OCI-LY7 (cell line): Measurements from ENCODE around the gene PRDM2. TPM values are rescaled to one million over a fixed set of nuclear protein-coding genes. Genes with fewer than 3 reads are reported as not detected.

Experiments
- BruUV-seq: library from RNA; stranded (reverse); fragments of 400-500 nt; replicated peaks from 2 replicates; lab custom pipeline; 2021; lab: Mats Ljungman, UMichigan
- CTCF ChIA-PET: fragments of 300-600 bp; sonication (Branson Sonifier 250); formaldehyde crosslinking; loops from one replicate; lab custom pipeline; 2022; ENCODE audit warnings: antibody characterized with exemption; ENCODE audit not compliant: unreplicated experiment; lab: Charles Lee
- POLR2A ChIA-PET: fragments of 300-600 bp; sonication (Branson Sonifier 250); formaldehyde crosslinking; loops from one replicate; lab custom pipeline; 2022; ENCODE audit warnings: antibody characterized with exemption; lab: Charles Lee
- DNase-seq: peaks from one replicate; pipeline ENCODE4 v3.0.0-alpha.2; 2015; ENCODE audit warnings: low spot score
- H2AFZ ChIP-seq: fragments of 200-600 bp; sonication (generic), shearing (Covaris generic); 2 replicates; pipeline ENCODE4 v1.6.1; 2014; ENCODE audit warnings: mild to moderate bottlenecking, antibody characterized with exemption, low read length, moderate library complexity
- H3K27ac ChIP-seq: fragments of 200-600 bp; sonication (generic); 2 replicates; pipeline ENCODE4 v1.5.1; 2014; ENCODE audit warnings: mixed run types, low read depth, mild to moderate bottlenecking, moderate library complexity, low read length, inconsistent platforms; ENCODE audit not compliant: poor library complexity, severe bottlenecking
- H3K36me3 ChIP-seq: fragments of 200-600 bp; sonication (generic); 2 replicates; pipeline ENCODE4 v1.6.1; 2014; ENCODE audit warnings: mild to moderate bottlenecking, antibody characterized with exemption, low read length, moderate library complexity, mixed read lengths; ENCODE audit not compliant: insufficient read depth
- H3K4me1 ChIP-seq: fragments of 200-600 bp; sonication (generic); 2 replicates; pipeline ENCODE4 v1.5.1; 2014; ENCODE audit warnings: mild to moderate bottlenecking, low read length; ENCODE audit not compliant: insufficient read depth, poor library complexity, severe bottlenecking
- H3K4me2 ChIP-seq: fragments of 200-600 bp; sonication (generic); 2 replicates; pipeline ENCODE4 v1.6.1; 2014; ENCODE audit warnings: mild to moderate bottlenecking, low read length
- H3K4me3 ChIP-seq: fragments of 200-600 bp; sonication (generic); 2 replicates; pipeline ENCODE4 v1.5.1; 2014; ENCODE audit warnings: mild to moderate bottlenecking, low read depth, low read length; ENCODE audit not compliant: poor library complexity, severe bottlenecking
- H3K79me2 ChIP-seq: fragments of 200-600 bp; sonication (generic); 2 replicates; pipeline ENCODE4 v1.6.1; 2016; ENCODE audit warnings: low read depth, mild to moderate bottlenecking, low read length, moderate library complexity, mixed read lengths; ENCODE audit not compliant: insufficient read depth
- H3K9me2 ChIP-seq: fragments of 200-600 bp; sonication (generic); 2 replicates; pipeline ENCODE4 v1.6.1; 2016; ENCODE audit warnings: mild to moderate bottlenecking, low read length, mixed read lengths; ENCODE audit not compliant: insufficient read depth
- H3K9me3 ChIP-seq: fragments of 200-600 bp; sonication (generic); 2 replicates; pipeline ENCODE4 v1.6.1; 2014; ENCODE audit warnings: mild to moderate bottlenecking, mixed run types, low read length, mixed read lengths
- H4K20me1 ChIP-seq: fragments of 200-600 bp; sonication (generic); 2 replicates; pipeline ENCODE4 v1.6.1; 2014; ENCODE audit warnings: mild to moderate bottlenecking, antibody characterized with exemption, low read length, moderate library complexity, mixed read lengths; ENCODE audit not compliant: insufficient read depth
- EZH2phosphoT487 ChIP-seq: fragments of 200-600 bp; sonication (generic); IDR thresholded peaks from 2 replicates; pipeline ENCODE4 v1.6.1; 2018; ENCODE audit warnings: low read depth, borderline replicate concordance, mild to moderate bottlenecking, mixed run types, antibody characterized with exemption, low read length, moderate library complexity, mixed read lengths
- intact Hi-C: fragments of 100-400 bp; cut with micrococcal nuclease; formaldehyde crosslinking; loops from one replicate; pipeline ENCODE4 v1.10.0; 2022; ENCODE audit not compliant: unreplicated experiment
- total RNA-seq, 2 experiments: library from RNA; depleted of rRNA in 1 of 2; stranded (reverse); fragments of >200 nt in 1 of 2; shearing (Covaris generic) in 1 of 2; gene quantifications; 2 replicates each; pipeline ENCODE4 v1.2.3, GENCODE V29; 2014 to 2022
- TF ChIP-seq, protein P1 (sequence below): fragments of 200-600 bp; sonication (generic); conservative IDR thresholded peaks from 2 replicates; pipeline ENCODE4 v1.5.1; 2014; ENCODE audit warnings: mild to moderate bottlenecking, antibody characterized with exemption, low read length, moderate library complexity, mixed read lengths

The PRDM2 gene
- total RNA-seq, 2 experiments from 2014 or later, result 38.7 to 98.2 TPM

DNA sequence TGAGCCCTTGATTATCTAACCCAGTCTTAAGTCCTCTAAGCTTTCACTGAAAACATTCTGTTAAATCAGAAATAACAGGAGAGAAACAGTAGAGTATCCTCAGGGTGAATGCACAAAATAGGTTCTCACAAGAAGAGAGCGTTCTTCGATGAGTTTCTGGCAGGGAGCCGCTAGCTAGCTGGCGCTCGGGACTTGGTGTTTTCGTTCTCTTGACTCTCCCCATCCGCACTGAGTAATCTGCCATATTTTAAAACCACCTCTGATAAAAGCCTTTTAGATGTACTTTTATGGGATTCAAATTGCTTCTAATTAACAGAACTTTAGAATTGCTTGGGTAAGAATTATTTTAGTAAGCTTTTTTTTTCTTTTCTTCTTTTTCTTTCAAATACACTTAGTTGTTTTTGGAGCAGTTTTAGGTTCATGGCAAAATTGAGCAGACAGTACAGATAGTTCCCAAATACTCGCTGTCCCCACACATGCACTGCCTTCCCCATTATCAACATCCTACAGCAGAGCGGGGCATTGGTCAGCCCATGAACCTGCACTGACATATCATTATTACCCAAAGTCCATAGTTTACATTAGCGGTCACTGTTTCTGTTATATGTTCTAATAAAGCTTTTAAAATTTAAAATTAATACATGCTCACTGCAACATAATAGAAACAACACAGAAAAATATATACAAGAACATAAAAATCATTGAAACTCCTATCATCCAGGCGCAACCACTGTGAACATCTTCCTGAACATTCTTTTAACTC, 35.4 kb downstream of the PRDM2 start:
- H3K9me2 ChIP-seq, result no peaks in the 10 kb centered on the region
- H3K4me1 ChIP-seq, result peaks cover 76% of the 10 kb centered on the region
- POLR2A ChIA-PET, result interaction anchor here (0.7 to 5.9 kb wide), 5 partner anchors 9 to 33 kb away, joined by 3 to 43 read pairs (median 25); no protein-coding TSS in a partner anchor
- H3K4me3 ChIP-seq, result no peak overlapping the region
- H4K20me1 ChIP-seq, result no peaks in the 10 kb centered on the region
- CTCF ChIA-PET, result interaction anchor here (0.6 kb wide), 1 partner anchor 14 kb away, joined by 3 read pairs; no protein-coding TSS in a partner anchor
- peak overlapping the region; percentile 26 for H3K4me2 ChIP-seq
- intact Hi-C loops, result no loop called here
- H2AFZ ChIP-seq, result no peak overlapping the region
- no peak overlapping the region for H3K27ac ChIP-seq
- H3K79me2 ChIP-seq, result peaks cover 40% of the 10 kb centered on the region; the same call in 1 of the 2 replicates
- H3K9me3 ChIP-seq, result no peaks in the 10 kb centered on the region
- no peak for TF ChIP-seq EZH2phosphoT487
- TF ChIP-seq, protein P1, sequence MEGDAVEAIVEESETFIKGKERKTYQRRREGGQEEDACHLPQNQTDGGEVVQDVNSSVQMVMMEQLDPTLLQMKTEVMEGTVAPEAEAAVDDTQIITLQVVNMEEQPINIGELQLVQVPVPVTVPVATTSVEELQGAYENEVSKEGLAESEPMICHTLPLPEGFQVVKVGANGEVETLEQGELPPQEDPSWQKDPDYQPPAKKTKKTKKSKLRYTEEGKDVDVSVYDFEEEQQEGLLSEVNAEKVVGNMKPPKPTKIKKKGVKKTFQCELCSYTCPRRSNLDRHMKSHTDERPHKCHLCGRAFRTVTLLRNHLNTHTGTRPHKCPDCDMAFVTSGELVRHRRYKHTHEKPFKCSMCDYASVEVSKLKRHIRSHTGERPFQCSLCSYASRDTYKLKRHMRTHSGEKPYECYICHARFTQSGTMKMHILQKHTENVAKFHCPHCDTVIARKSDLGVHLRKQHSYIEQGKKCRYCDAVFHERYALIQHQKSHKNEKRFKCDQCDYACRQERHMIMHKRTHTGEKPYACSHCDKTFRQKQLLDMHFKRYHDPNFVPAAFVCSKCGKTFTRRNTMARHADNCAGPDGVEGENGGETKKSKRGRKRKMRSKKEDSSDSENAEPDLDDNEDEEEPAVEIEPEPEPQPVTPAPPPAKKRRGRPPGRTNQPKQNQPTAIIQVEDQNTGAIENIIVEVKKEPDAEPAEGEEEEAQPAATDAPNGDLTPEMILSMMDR, result no peak
- no TSS peak for BruUV-seq
- H3K36me3 ChIP-seq, result peaks cover 30% of the 10 kb centered on the region; the same call in 1 of the 2 replicates
- no peak for DNase-seq

DNA sequence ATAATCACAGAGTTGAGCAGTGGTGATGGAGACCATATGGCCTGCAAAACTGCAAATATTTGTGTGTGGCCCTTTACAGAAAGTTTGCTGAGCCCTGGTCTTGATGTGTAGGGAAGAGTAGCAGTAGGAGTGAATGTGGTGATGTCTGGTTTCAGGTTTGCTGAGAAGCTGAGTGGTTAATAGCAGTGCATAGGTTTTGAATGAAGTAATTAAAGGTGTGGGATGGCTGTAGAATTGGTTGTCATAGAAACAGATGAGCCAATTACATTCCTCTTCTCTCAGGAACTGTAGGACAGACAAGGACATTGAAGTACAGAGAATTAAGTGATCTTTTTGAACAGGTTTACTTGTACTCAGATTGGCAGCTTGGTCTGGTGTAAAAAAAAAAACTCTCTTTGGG, 37.4 kb downstream of the PRDM2 start:
- H3K4me2 ChIP-seq, result no peak overlapping the region
- H2AFZ ChIP-seq, result no peak overlapping the region
- peaks cover 58% of the 10 kb centered on the region for H3K4me1 ChIP-seq
- H3K9me3 ChIP-seq, result no peaks in the 10 kb centered on the region
- ChIA-PET POLR2A (interaction anchor here (0.9 to 5.2 kb wide), 3 partner anchors 9 to 14 kb away, joined by 3 to 35 read pairs (median 5); no protein-coding TSS in a partner anchor), CTCF (no interaction called here)
- H4K20me1 ChIP-seq, result no peaks in the 10 kb centered on the region
- H3K27ac ChIP-seq, result no peak overlapping the region
- peaks cover 29% of the 10 kb centered on the region; the same call in 1 of the 2 replicates for H3K79me2 ChIP-seq
- TF ChIP-seq EZH2phosphoT487, result no peak
- TF ChIP-seq, protein P1, result no peak
- no peak overlapping the region for H3K4me3 ChIP-seq
- no peaks in the 10 kb centered on the region for H3K9me2 ChIP-seq
- DNase-seq, result no peak
- intact Hi-C loops, result no loop called here
- peaks cover 37% of the 10 kb centered on the region for H3K36me3 ChIP-seq
- no TSS peak for BruUV-seq

DNA sequence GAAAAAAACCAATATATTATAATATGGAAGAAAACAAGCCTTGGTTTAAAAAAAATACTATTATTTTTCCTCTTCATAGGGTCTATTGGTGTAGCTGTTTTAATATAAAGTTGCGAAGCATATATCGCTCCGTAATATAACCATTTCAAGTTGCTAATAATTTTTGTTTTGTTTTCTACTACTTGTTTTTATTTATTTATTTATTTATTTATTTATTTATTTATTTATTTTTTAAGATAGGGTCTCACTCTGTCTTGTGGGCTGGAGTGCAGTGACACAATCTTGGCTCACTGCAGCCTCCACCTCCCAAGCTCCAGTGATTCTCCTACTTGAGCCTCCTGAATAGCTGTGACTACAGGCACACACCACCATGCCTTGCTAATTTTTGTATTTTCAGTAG, 46.4 kb downstream of the PRDM2 start:
- no TSS peak for BruUV-seq
- CTCF ChIA-PET, result no interaction called here
- Histone ChIP-seq H3K9me3 (no peaks in the 10 kb centered on the region), H3K4me2 (no peak overlapping the region), H3K9me2 (no peaks in the 10 kb centered on the region), H3K4me3 (no peak overlapping the region), H3K36me3 (peaks cover 51% of the 10 kb centered on the region), H4K20me1 (peaks cover 17% of the 10 kb centered on the region), H3K27ac (no peak overlapping the region), H3K79me2 (peaks cover 25% of the 10 kb centered on the region), H2AFZ (no peak overlapping the region), H3K4me1 (peaks cover 20% of the 10 kb centered on the region)
- intact Hi-C loops, result no loop called here
- DNase-seq, result no peak
- TF ChIP-seq, protein P1, result no peak
- TF ChIP-seq EZH2phosphoT487, result no peak
- POLR2A ChIA-PET, result interaction anchor here (3.6 kb wide), 1 partner anchor 11 kb away, joined by 35 read pairs; no protein-coding TSS in a partner anchor
